ENCODE measurements around the gene SLC47A2.
A peak's percentile ranks its signal among the peaks of the same experiment; 100 is the strongest.
"Not testable (repeated sequence)": the region's sequence is repeated elsewhere in the genome, so short reads cannot be mapped to it uniquely, and the experiment has no call there.

Gene SLC47A2

GRCh38 chr17:19716108-19717030, at the start of gene SLC47A2:
Gene SLC47A2, minus strand, starts transcription at chr17:19716584. Its CDS starts 29 bp downstream, at chr17:19716555.
- DNase-seq (ENCODE audit: low spot score): no peak

- no peak for DNase-seq (ENCODE audit: low spot score)
Measured at GRCh38 chr17:19766016-19766415, 49.6 kb upstream of the SLC47A2 start.

DNA sequence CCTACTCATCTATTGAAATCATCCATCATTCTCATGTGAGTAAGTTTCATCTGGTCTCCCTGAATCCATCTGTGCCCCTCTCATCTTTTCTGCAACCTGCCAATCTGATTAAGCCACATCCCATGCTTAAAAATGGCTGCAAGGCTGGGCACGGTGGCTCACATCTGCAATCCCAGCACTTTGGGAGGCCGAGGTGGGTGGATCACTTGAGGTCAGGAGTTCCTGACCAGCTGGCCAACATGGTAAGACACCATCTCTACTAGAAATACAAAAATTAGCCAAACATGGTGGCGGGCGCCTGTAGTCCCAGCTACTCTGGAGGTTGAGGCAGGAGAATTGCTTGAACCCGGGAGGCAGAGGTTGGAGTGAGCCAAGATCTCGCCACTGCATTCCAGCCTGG, 47.6 kb upstream of the SLC47A2 start:
- DNase-seq (ENCODE audit: low spot score): not testable (repeated sequence)

- no peak for DNase-seq (ENCODE audit: low spot score)
Measured at GRCh38 chr17:19763416-19763815, 47.0 kb upstream of the SLC47A2 start.

- DNase-seq (ENCODE audit: low spot score): peak; percentile 81
Measured at GRCh38 chr17:19762515-19762961, 46.2 kb upstream of the SLC47A2 start.

GRCh38 chr17:19760746-19761145, 44.4 kb upstream of the SLC47A2 start:
- DNase-seq (ENCODE audit: low spot score): no peak

- no peak for DNase-seq (ENCODE audit: low spot score)
Measured at GRCh38 chr17:19759568-19760549, 43.5 kb upstream of the SLC47A2 start.

DNA sequence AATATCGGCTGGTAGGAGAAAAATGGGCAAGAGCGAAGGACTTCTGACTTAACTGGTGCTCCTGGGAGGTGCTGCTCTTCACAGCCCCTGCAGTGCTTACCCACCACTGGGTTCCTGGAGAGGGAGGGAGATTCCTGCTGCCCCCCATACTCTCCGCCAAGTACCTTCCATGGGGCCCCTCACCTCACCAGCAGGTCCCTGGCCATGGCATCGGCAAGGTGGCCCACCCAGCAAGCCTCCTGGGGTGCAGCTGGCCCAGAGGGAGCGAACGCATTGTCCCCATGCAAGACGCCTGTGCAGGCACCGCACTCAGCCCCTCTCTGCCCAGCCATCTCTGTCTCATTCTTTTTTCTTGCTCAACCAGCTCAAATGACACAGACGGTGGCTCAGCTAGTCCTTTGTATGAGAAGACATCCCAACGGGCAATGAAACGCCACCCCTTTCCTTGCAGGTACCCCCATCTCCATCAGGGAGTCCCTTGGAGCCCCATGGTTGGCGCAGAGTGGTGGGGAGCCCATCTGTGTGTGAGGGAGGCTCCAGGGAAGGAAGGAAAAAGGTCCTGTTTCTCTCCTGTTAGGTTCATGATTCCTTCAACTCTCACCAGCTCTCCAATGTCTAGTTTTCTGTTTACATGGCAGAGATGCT, 41.3 kb upstream of the SLC47A2 start:
- no peak for DNase-seq (ENCODE audit: low spot score)

GRCh38 chr17:19756546-19756945, 40.2 kb upstream of the SLC47A2 start:
- no peak for DNase-seq (ENCODE audit: low spot score)

DNA sequence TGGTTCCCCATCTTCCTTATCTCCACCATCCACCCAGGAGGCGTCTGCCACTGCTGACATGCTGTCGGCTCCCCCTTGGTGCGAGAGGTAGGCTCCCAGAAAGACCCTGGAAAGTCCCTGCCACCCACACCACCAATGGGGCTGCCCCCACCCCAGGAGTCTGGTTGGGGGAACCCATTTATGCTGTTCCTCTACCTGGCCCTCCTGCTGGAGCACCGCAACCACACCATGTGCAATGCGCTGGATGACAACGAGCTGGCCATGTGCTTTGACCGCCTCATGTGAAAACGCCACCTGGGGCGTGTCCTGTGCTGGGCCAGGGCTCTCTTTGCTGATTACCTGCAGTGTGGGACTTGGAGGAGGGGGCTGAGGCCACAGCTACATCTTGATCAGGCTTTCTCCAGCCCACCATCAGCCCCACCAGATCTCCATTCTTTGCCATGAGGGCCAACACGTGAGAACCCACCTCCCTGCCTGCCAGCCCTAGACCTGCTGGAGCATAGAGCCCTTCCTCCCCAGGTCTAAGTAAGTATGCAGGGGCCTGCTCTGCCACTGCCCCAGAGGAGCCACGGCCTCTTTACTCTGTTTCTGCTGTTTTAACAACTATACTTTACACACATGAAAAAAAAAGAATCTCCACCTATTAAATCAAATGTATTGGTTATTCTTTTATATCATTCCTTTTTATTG, 39.6 kb upstream of the SLC47A2 start:
- DNase-seq (ENCODE audit: low spot score): no peak

- DNase-seq (ENCODE audit: low spot score): no peak
Measured at GRCh38 chr17:19755392-19755791, 39.0 kb upstream of the SLC47A2 start.

DNA sequence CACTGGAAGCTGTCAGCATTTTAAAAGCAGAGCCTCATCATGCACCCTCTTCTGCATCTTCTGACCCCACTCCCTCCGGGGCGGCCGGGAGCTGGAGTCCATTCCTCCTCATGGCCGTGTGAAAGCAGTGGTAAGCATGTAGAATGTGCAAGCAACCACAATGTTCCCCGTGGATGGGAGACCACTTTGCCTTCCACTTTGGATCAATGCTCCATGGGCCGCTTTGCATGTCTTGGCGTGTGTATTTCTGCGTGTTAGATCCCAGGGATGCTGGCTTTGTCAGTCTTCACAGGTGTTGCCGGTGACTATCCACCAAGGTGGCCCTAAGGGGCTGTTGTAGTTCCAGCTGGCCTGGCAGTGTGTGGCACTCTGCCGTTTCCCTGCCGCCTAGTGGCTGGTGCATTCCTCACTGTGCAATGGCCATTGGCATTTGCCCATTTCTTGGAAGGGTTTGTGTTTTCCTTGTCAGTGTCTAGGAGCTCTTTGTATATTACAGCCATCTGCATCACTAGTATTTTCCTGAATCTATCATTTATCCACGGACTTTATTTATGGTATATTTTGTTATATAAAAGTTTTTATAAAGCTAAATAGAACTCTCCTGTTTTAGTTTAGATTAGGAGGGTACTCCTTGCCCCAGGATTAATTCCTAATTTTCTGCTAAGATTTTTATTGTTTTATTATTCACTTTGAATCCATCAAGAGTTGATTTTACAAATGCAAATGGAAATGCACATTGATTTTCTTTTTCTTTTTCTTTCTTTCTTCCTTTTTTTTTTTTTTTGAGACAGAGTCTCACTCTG, 37.5 kb upstream of the SLC47A2 start:
- DNase-seq (ENCODE audit: low spot score): no peak

DNA sequence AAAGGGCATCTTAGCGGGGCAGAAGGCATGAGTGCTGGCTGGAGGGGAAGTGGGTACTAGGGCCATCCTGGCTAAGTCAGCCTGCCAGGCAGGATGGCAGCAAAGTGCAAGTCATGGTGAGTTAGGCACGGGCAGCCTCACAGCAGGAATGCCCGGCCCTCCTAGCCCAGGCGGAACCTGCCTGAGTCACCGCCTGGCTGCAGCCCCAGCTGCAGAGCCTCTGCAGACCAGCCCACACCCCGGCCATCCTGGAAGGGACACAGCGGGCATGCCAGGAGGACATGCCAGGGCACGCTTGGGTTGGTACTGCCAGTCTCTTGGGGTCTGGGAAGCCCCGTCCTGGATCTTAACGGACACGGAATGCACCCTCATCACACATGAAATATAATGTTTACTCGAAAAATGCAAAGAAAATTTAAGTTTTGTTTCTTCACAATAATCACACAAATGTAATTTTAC, 36.7 kb upstream of the SLC47A2 start:
- DNase-seq (ENCODE audit: low spot score): no peak

DNA sequence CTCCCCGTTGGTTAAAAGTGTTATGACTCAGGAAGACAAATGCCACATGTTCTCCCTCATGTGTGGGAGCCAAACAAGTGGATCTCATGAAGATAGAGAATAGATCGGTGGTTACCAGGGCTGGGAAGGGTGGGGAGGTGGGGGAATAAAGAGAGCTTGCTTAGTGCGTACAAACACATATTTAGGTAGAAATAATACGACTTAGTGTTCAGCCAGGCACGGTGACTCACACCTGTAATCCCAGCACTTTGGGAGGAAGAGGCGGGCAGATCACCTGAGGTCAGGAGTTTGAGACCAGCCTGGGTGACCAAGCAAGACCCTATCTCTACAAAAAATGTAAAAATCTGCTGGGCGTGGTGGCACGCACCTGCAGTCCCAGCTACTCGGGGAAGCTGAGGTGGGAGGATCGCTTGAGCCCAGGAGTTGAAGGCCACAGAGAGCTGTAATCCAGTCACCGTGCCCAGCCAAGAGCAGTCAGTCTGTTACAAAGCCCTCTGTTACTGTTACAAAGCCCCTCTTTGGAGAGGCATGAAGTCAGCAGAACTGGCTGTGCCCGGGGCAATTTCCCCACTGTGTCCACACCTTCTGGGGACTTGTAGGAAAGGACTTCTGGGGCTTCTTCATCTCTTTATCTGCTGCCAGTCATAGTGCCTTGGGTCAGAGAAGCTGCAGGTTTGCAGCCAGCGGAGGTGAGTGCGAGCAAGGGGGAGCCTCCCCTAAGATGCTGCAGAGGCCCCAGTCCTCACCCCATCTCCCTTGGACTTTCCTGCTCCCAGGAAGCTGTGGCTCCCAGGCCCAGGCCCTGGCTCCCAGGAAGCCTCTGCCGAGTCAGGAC, 36.0 kb upstream of the SLC47A2 start:
- no peak for DNase-seq (ENCODE audit: low spot score)

DNA sequence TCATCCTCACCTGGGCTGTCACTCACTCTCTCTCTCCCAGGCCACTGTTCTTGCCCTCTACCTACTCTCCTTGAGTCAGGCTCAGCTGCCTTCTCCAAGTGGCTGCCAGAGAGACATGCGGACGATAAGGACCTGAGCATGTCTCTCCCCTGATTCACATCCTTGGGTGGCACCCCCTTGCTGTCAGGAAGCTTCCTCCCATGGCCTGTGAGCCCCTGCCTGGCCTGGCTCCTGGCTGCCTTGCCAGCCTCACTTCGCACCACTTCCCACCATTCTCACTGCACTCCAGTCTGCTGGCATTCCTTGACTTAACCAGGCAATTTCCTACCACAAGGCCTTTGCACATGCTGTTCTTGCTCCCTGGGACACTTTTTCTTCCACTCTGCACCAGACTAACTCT, 34.5 kb upstream of the SLC47A2 start:
- DNase-seq (ENCODE audit: low spot score): no peak

- DNase-seq (ENCODE audit: low spot score): no peak
Measured at GRCh38 chr17:19750020-19750572, 33.7 kb upstream of the SLC47A2 start.

DNA sequence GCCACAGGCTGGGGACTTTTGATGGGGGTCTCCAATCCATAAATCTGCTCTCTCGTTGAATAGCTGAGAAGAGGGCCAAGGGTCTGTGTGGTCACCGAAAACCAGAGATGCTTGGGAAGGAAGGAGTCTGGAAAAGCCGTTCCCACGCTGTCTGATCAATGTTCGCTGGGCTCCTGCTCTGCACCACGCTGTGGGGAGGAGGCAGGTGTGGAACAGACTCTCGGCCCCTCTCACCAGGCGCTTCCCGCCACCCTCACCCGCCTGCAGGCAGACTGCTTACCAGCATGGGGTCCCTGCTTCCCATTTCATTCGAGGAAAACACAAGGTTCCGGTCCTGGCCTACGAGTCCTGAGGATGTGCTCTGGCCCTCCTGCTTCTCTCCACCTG, 32.4 kb upstream of the SLC47A2 start:
- DNase-seq (ENCODE audit: low spot score): no peak

- no peak for DNase-seq (ENCODE audit: low spot score)
Measured at GRCh38 chr17:19747829-19748806, 31.7 kb upstream of the SLC47A2 start, which contains the start of gene ALDH3A1. Gene ALDH3A1, minus strand, starts transcription at chr17:19748298. Its CDS starts 3,169 bp downstream, at chr17:19745129.
